WERI-Rb-1 (cell line): ENCODE data around the gene SUSD1.

Experiments used
- DNase-seq: peaks from one replicate; pipeline ENCODE4 v3.0.0-alpha.2; 2020
- H3K27ac ChIP-seq: fragments of 250-450 bp; sonication (Bioruptor Pico); 2 replicates; pipeline ENCODE4 v1.5.1; 2020; ENCODE audit warnings: mild to moderate bottlenecking, moderate library complexity
- H3K27me3 ChIP-seq: fragments of 250-450 bp; sonication (Bioruptor Pico); 2 replicates; pipeline ENCODE4 v1.5.1; 2021; ENCODE audit warnings: mild to moderate bottlenecking, low read depth, moderate library complexity; ENCODE audit not compliant: insufficient read depth, severe bottlenecking
- H3K36me3 ChIP-seq: fragments of 250-450 bp; sonication (Bioruptor Pico); 2 replicates; pipeline ENCODE4 v1.5.1; 2020; ENCODE audit warnings: mild to moderate bottlenecking, moderate library complexity
- H3K4me3 ChIP-seq: 2 replicates; pipeline ENCODE4 v1.5.1; 2011; ENCODE audit warnings: low read depth, mild to moderate bottlenecking, control low read depth, low read length
- H3K9me3 ChIP-seq: fragments of 250-450 bp; sonication (Bioruptor Pico); 2 replicates; pipeline ENCODE4 v1.5.1; 2021; ENCODE audit warnings: mild to moderate bottlenecking, moderate library complexity; ENCODE audit not compliant: severe bottlenecking
- CTCF ChIP-seq: IDR thresholded peaks from 2 replicates; pipeline ENCODE4 v1.5.1; 2011; ENCODE audit warnings: low read depth, mild to moderate bottlenecking, control low read depth, inconsistent platforms, low read length

The SUSD1 gene

GRCh38 chr9:112103405-112103804, 71.7 kb downstream of the SUSD1 start:
- Histone ChIP-seq H3K36me3 (peaks cover 41% of the 10 kb centered on the region), H3K9me3 (no peaks in the 10 kb centered on the region), H3K27ac (no peak overlapping the region), H3K27me3 (no peaks in the 10 kb centered on the region), H3K4me3 (no peak overlapping the region)
- no peak for TF ChIP-seq CTCF
- DNase-seq = no peak

DNA sequence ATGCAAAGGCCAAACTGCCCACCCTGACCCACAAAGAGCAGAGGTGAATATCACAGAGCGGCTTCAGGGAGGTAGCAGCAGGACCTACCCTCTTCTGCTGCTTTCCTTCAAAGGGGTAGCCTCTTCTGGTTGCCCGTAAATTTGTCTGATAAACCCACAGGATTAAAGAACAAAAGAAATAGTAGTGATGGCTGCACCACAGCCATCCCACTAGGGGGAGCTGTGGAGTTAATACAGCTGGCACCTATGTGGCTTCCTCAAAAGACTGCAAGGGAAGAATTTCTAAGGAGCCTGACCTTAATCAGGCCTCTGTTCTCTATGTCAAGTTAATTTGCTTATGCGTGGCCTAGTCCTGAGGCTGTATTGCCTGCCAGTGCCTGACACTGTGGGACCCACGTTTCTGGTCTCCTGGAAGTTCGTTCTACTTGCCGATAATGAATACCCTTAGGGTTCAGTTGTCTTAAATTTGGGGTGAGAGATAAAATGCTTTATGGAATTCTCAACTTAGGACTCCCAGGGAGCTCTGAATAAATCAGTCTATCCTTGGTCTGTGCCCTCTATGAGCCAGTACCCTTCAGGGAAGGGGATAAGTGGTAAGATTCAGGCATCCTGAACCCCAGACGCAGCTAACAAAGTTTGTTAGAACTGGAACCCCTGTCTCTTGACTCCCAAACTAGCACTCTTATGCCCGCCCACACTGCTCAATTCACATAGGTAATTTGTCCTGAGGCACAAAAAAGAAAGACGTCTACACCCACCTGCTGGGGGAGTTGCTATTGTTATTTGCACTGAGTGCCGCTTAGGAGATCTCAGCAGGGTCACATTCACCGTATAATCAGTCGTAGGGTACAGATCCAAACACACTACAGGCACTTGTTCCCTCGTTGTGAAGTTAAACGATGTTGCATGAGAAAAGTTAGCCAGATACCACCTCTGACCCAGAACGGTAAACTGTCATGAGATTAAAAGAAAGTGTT, 77.1 kb downstream of the SUSD1 start:
- Histone ChIP-seq H3K9me3 (no peaks in the 10 kb centered on the region), H3K4me3 (no peak overlapping the region), H3K36me3 (peaks cover 46% of the 10 kb centered on the region), H3K27ac (peak overlapping the region; percentile 30; the same call in 1 of the 2 replicates), H3K27me3 (no peaks in the 10 kb centered on the region)
- DNase-seq = peak; percentile 84
- TF ChIP-seq CTCF = peak; percentile 92

GRCh38 chr9:112094948-112095681, 80.0 kb downstream of the SUSD1 start:
- DNase-seq = no peak
- Histone ChIP-seq H3K4me3 (no peak overlapping the region), H3K9me3 (no peaks in the 10 kb centered on the region), H3K27me3 (no peaks in the 10 kb centered on the region), H3K27ac (no peak overlapping the region), H3K36me3 (peaks cover 26% of the 10 kb centered on the region)
- TF ChIP-seq CTCF = no peak

- Histone ChIP-seq H3K27ac (no peak overlapping the region), H3K36me3 (peaks cover 26% of the 10 kb centered on the region), H3K4me3 (no peak overlapping the region), H3K9me3 (no peaks in the 10 kb centered on the region), H3K27me3 (no peaks in the 10 kb centered on the region)
- no peak for TF ChIP-seq CTCF
- DNase-seq = no peak
These were observed 80.9 kb downstream of the SUSD1 start for GRCh38 chr9:112094241-112094640.

DNA sequence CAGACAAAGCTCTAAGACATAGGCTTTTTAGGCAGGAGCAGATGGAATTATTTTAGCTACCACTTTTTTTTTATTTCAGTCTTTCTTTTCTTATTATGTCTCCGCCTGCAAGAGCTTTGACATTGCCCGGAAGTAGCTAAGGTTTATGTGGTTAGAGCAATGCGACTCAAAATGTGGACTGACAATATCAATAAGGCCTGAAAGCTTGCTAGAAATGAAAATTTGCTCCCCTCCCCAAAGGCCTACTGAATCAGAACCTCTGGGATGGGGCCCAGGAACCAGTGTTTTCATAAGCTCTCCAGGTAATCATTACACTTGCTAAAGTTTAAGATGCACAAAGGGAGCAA, 81.3 kb downstream of the SUSD1 start:
- no peak for TF ChIP-seq CTCF
- peaks cover 27% of the 10 kb centered on the region for H3K36me3 ChIP-seq
- DNase-seq = no peak
- H3K27me3 ChIP-seq = no peaks in the 10 kb centered on the region
- H3K4me3 ChIP-seq = no peak overlapping the region
- H3K27ac ChIP-seq = no peak overlapping the region
- H3K9me3 ChIP-seq = no peaks in the 10 kb centered on the region
